K562 (cell line): ENCODE measurements around the gene OR9Q2. TPM values are rescaled to one million over a fixed set of nuclear protein-coding genes. Genes with fewer than 3 reads are reported as not detected.

Source experiments
- ATAC-seq: fragments of 200-7000 bp; cut with Tn5 transposase; 3 replicates; pipeline ENCODE4 v1.9.1; 2020; ENCODE audit warnings: moderate library complexity
- BruUV-seq: library from RNA; stranded (reverse); fragments of 400-500 nt; replicated peaks from 2 replicates; lab custom pipeline; 2021; lab: Mats Ljungman, UMichigan
- CTCF ChIA-PET: fragments of 300-600 bp; formaldehyde crosslinking; extraction: SDS; loops from one replicate; lab custom pipeline; 2021; ENCODE audit warnings: low intra/inter-chr PET ratio; lab: Yijun Ruan, JAX
- POLR2A ChIA-PET: fragments of 300-600, 350-650 bp; sonication (Branson Sonifier 250); formaldehyde crosslinking; extraction: SDS; loops from one replicate; lab custom pipeline; 2021; ENCODE audit warnings: antibody characterized with exemption, inconsistent platforms; lab: Yijun Ruan, JAX
- DNase-seq, 4 experiments: peaks; one replicate each; pipeline versions ENCODE4 v3.0.0 to v3.0.0-alpha.2; 2011 to 2018; ENCODE audit warnings: low spot score in 3 of 4, mixed read lengths in 3 of 4; ENCODE audit errors: extremely low read depth in 1 of 4
- FAIRE-seq: peaks from 2 replicates; lab custom pipeline; 2011; peaks lifted over from hg19 to GRCh38; lab: Jason Lieb, UNC
- H2AFZ ChIP-seq: 2 replicates; pipeline ENCODE4 v1.6.0; 2011; ENCODE audit warnings: low read depth, low read length, control low read depth, inconsistent platforms
- H3K27ac ChIP-seq: fragments of 200-600 bp; 3 replicates; pipeline ENCODE4 v1.8.0; 2011; ENCODE audit warnings: low read depth, mild to moderate bottlenecking, control low read depth, inconsistent platforms, low read length, moderate library complexity, mixed read lengths; ENCODE audit errors: extremely low read depth
- H3K27me3 ChIP-seq, 2 experiments: fragments of 300-600 bp in 1 of 2; 2 replicates in 1 of 2; 3 replicates in 1 of 2; pipeline versions ENCODE4 v1.6.0 to v1.8.0; 2011; ENCODE audit warnings: inconsistent platforms in 2 of 2, low read length in 2 of 2, mild to moderate bottlenecking in 1 of 2, mixed read lengths in 1 of 2, moderate library complexity in 1 of 2; ENCODE audit not compliant: control insufficient read depth in 2 of 2, insufficient read depth in 2 of 2
- H3K36me3 ChIP-seq: fragments of 300-600 bp; 3 replicates; pipeline ENCODE4 v1.8.0; 2011; ENCODE audit warnings: mild to moderate bottlenecking, low read length, inconsistent platforms; ENCODE audit not compliant: control insufficient read depth, insufficient read depth
- H3K4me1 ChIP-seq, 2 experiments: fragments of 200-600 bp in 1 of 2; replicated peaks in 1 of 2; 2 replicates in 1 of 2; 3 replicates in 1 of 2; pipeline versions ENCODE4 v1.5.1 to v1.8.0; 2011; ENCODE audit warnings: inconsistent platforms in 2 of 2, low read length in 2 of 2, mild to moderate bottlenecking in 1 of 2, mixed read lengths in 1 of 2, moderate library complexity in 1 of 2; ENCODE audit not compliant: control insufficient read depth in 2 of 2, insufficient read depth in 2 of 2
- H3K4me2 ChIP-seq: 2 replicates; pipeline ENCODE4 v1.6.1; 2011; ENCODE audit warnings: low read length, control low read depth, inconsistent platforms, mixed read lengths; ENCODE audit not compliant: insufficient read depth
- H3K4me3 ChIP-seq: fragments of 200-600 bp; sonication (generic), shearing (Covaris generic); 2 replicates; pipeline ENCODE4 v1.5.1; 2016; ENCODE audit warnings: control low read depth, inconsistent platforms
- H3K79me2 ChIP-seq: fragments of 200-600 bp; 3 replicates; pipeline ENCODE4 v1.8.0; 2011; ENCODE audit warnings: low read length, inconsistent platforms; ENCODE audit not compliant: control insufficient read depth, insufficient read depth
- H3K9ac ChIP-seq, 2 experiments: 2 replicates each; pipeline versions ENCODE4 v1.6.0 to v1.6.1; 2011; ENCODE audit warnings: low read depth in 2 of 2, low read length in 2 of 2, control low read depth in 1 of 2, inconsistent platforms in 1 of 2, mild to moderate bottlenecking in 1 of 2, mixed read lengths in 1 of 2; ENCODE audit not compliant: insufficient read depth in 1 of 2
- H3K9me1 ChIP-seq: one replicate; pipeline ENCODE4 v1.6.0; 2011; ENCODE audit warnings: inconsistent platforms, mild to moderate bottlenecking, low read length, moderate library complexity; ENCODE audit not compliant: control insufficient read depth, insufficient read depth
- H3K9me3 ChIP-seq: replicated peaks from 2 replicates; pipeline ENCODE4 v1.5.1; 2011; ENCODE audit warnings: low read depth, low read length, inconsistent platforms; ENCODE audit not compliant: control insufficient read depth, insufficient read depth
- H4K20me1 ChIP-seq: replicated peaks from 2 replicates; pipeline ENCODE4 v1.6.1; 2011; ENCODE audit warnings: low read length, inconsistent platforms, mixed read lengths; ENCODE audit not compliant: control insufficient read depth, insufficient read depth
- CAMTA2 ChIP-seq: fragments of 250-450 bp; sonication (Bioruptor Pico); conservative IDR thresholded peaks from 2 replicates; pipeline ENCODE4 v1.5.1; 2022
- KLF13 ChIP-seq: fragments of 450-650 bp; IDR thresholded peaks from 2 replicates; pipeline ENCODE4 v1.6.1; 2016; ENCODE audit warnings: missing genetic modification characterization, low read depth, mild to moderate bottlenecking, missing compliant biosample characterization, moderate library complexity, borderline replicate concordance
- RBM14 ChIP-seq: fragments of 200-400 bp; formaldehyde crosslinking; IDR thresholded peaks from 2 replicates; pipeline ENCODE4 v1.6.1; 2018; ENCODE audit warnings: low read depth, mild to moderate bottlenecking, low read length, moderate library complexity, borderline replicate concordance; ENCODE audit not compliant: insufficient read depth
- RCOR1 ChIP-seq, 2 experiments: IDR thresholded peaks; 2 replicates each; pipeline ENCODE4 v1.6.1; 2012; ENCODE audit warnings: low read depth in 2 of 2, low read length in 2 of 2, borderline replicate concordance in 1 of 2, improper control_type of control experiment in 1 of 2
- RNF2 ChIP-seq: sonication (generic); IDR thresholded peaks from 2 replicates; pipeline ENCODE4 v1.6.1; 2016
- SRSF3 ChIP-seq: fragments of 200-400 bp; formaldehyde crosslinking; IDR thresholded peaks from 2 replicates; pipeline ENCODE4 v1.6.1; 2016; ENCODE audit warnings: mild to moderate bottlenecking, low read length, moderate library complexity; ENCODE audit not compliant: insufficient read depth
- ZKSCAN3 ChIP-seq: fragments of 250-450 bp; sonication (Bioruptor Pico); IDR thresholded peaks from 2 replicates; pipeline ENCODE4 v1.4.0; 2020
- ZNF224 ChIP-seq: sonication (generic); formaldehyde crosslinking; IDR thresholded peaks from 2 replicates; pipeline ENCODE4 v1.8.0; 2022; ENCODE audit warnings: mild to moderate bottlenecking, missing genetic modification reagents
- ZNF75A ChIP-seq: fragments of 450-650 bp; formaldehyde crosslinking; IDR thresholded peaks from 2 replicates; pipeline ENCODE4 v1.4.0; 2020; ENCODE audit warnings: mild to moderate bottlenecking
- WGBS: fragments of 100-300 bp; shearing (Covaris generic); methylation state at CpG from one replicate; pipeline ENCODE4 v1.1.6; 2016; ENCODE audit warnings: low coverage, mixed read lengths; ENCODE audit not compliant: insufficient coverage; ENCODE audit errors: missing lambda C conversion rate; 5-methylcytosine and 5-hydroxymethylcytosine counted together
- in situ Hi-C: fragments of 300-500 bp; cut with MboI; formaldehyde crosslinking; loops from 4 replicates; pipeline ENCODE4 v1.15.0; 2018; ENCODE audit warnings: inconsistent platforms, mixed read lengths
- intact Hi-C: fragments of 100-400 bp; cut with micrococcal nuclease; formaldehyde crosslinking; loops from 2 replicates; pipeline ENCODE4 v1.14.2; 2022
- polyA plus RNA-seq, 8 experiments: library from polyadenylated mRNA; depleted of rRNA in 4 of 8; stranded (reverse) in 5 of 8; unstranded in 3 of 8; fragments of >200 nt; fragmentation: Nextera tagmentation in 2 of 8; fragmentation: Illumina TruSeq in 1 of 8; extraction: Ambion mirVana in 2 of 8; extraction: Trizol in 1 of 8; gene quantifications; 2 replicates each; pipeline versions ENCODE4 v1.2.1 to v1.2.3, GENCODE V29; 2011 to 2014; ENCODE audit warnings: inconsistent platforms in 1 of 8, missing spikeins in 1 of 8
- total RNA-seq, 7 experiments: library from RNA; depleted of rRNA in 6 of 7; stranded (reverse); fragments of >200 nt in 6 of 7; fragmentation: Illumina TruSeq in 2 of 7; extraction: Trizol in 2 of 7; gene quantifications; 2 replicates each; pipeline versions ENCODE4 v1.2.1 to v1.2.3, GENCODE V29; 2011 to 2021; ENCODE audit warnings: low replicate concordance in 1 of 7
- TF ChIP-seq, protein P1 (sequence below): fragments of 250-450 bp; sonication (Bioruptor Pico); IDR thresholded peaks from 2 replicates; pipeline ENCODE4 v1.4.0; 2020; ENCODE audit warnings: mild to moderate bottlenecking, moderate library complexity, borderline replicate concordance
- TF ChIP-seq, protein P2 (sequence below), 2 experiments: fragments of 450-650 bp; IDR thresholded peaks; 2 replicates each; pipeline ENCODE4 v1.6.1; 2018; ENCODE audit warnings: mild to moderate bottlenecking in 2 of 2, low read depth in 1 of 2; ENCODE audit not compliant: partially characterized antibody in 2 of 2

Gene OR9Q2
- total and polyA plus RNA-seq, 9 of the 15 experiments (the other 6 are each of a cell fraction or from before 2014, with no cell fraction given): not detected

DNA sequence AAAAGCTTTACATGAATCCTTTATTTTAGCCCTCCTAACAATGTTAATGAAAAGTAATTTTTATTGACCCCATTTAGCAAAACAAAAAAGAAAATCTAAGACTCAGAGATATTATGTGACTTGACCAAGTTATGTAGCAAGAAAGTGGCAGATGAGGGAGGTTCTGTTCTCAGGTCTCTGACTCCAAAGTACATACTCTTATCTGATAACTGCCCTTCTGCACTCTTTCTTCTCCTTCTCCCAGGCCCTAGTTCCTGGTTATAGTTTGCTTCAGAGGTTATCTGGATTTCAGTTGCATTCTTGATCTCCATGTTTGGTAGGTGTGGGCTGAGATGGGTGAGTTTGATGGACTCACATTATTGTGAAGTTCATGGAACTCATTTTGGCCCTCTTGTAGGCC is 4.5 kb downstream of the OR9Q2 start (continued):
- no peak for TF ChIP-seq ZKSCAN3
- TF ChIP-seq RCOR1 (IDR thresholded peaks at IDR 0.05; ENCODE audit: borderline replicate concordance in 1 of 2, low read depth in 2 of 2, low read length in 2 of 2): no peak
- TF ChIP-seq SRSF3: no peak
- TF ChIP-seq RBM14: no peak
- TF ChIP-seq CAMTA2 (CRISPR knock-in tag): no peak

DNA sequence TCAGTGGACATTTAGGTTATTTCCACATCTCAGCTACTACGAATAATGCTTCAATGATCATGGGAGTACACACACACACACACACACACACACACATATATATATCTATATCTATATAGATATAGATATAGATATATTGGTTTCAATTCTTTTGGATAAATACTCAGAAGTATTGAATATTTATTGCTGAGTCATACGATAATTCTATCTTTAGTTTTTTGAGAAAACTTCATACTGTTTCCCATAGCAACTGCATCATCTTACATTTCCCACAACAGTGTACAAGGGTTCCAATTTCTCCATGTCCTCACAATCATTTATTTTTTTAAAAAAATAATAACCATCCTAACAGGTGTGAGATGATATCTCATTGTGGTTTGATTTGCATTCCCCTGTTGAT is 7.1 kb downstream of the OR9Q2 start:
- CTCF ChIA-PET: no interaction called here
- Histone ChIP-seq H3K9me3 (no peaks in the 10 kb centered on the region; the same call in 1 of the 2 replicates), H3K27ac (no peak overlapping the region), H3K4me2 (no peak overlapping the region), H3K79me2 (no peaks in the 10 kb centered on the region), H3K27me3 (no peaks in the 10 kb centered on the region), H4K20me1 (no peaks in the 10 kb centered on the region), H3K9ac (no peak overlapping the region), H3K36me3 (no peaks in the 10 kb centered on the region), H3K4me3 (no peak overlapping the region), H2AFZ (no peak overlapping the region), H3K4me1 (no peaks in the 10 kb centered on the region), H3K9me1 (no peaks in the 10 kb centered on the region)
- 6% methylated on average over 2 of the region's 2 CpGs for WGBS
- in situ Hi-C loops (no loop called here), intact Hi-C loops (no loop called here)
- no TSS peak for BruUV-seq
- POLR2A ChIA-PET: no interaction called here
- no peak for FAIRE-seq
- no peak for ATAC-seq
- no peak for DNase-seq
- TF ChIP-seq ZNF75A (CRISPR knock-in tag) (no peak), KLF13 (tag) (no peak), ZNF224 (CRISPR knock-in tag) (no peak), RNF2 (no peak)
- TF ChIP-seq, protein P1, sequence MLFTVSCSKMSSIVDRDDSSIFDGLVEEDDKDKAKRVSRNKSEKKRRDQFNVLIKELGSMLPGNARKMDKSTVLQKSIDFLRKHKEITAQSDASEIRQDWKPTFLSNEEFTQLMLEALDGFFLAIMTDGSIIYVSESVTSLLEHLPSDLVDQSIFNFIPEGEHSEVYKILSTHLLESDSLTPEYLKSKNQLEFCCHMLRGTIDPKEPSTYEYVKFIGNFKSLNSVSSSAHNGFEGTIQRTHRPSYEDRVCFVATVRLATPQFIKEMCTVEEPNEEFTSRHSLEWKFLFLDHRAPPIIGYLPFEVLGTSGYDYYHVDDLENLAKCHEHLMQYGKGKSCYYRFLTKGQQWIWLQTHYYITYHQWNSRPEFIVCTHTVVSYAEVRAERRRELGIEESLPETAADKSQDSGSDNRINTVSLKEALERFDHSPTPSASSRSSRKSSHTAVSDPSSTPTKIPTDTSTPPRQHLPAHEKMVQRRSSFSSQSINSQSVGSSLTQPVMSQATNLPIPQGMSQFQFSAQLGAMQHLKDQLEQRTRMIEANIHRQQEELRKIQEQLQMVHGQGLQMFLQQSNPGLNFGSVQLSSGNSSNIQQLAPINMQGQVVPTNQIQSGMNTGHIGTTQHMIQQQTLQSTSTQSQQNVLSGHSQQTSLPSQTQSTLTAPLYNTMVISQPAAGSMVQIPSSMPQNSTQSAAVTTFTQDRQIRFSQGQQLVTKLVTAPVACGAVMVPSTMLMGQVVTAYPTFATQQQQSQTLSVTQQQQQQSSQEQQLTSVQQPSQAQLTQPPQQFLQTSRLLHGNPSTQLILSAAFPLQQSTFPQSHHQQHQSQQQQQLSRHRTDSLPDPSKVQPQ: no peak
- TF ChIP-seq, protein P2, sequence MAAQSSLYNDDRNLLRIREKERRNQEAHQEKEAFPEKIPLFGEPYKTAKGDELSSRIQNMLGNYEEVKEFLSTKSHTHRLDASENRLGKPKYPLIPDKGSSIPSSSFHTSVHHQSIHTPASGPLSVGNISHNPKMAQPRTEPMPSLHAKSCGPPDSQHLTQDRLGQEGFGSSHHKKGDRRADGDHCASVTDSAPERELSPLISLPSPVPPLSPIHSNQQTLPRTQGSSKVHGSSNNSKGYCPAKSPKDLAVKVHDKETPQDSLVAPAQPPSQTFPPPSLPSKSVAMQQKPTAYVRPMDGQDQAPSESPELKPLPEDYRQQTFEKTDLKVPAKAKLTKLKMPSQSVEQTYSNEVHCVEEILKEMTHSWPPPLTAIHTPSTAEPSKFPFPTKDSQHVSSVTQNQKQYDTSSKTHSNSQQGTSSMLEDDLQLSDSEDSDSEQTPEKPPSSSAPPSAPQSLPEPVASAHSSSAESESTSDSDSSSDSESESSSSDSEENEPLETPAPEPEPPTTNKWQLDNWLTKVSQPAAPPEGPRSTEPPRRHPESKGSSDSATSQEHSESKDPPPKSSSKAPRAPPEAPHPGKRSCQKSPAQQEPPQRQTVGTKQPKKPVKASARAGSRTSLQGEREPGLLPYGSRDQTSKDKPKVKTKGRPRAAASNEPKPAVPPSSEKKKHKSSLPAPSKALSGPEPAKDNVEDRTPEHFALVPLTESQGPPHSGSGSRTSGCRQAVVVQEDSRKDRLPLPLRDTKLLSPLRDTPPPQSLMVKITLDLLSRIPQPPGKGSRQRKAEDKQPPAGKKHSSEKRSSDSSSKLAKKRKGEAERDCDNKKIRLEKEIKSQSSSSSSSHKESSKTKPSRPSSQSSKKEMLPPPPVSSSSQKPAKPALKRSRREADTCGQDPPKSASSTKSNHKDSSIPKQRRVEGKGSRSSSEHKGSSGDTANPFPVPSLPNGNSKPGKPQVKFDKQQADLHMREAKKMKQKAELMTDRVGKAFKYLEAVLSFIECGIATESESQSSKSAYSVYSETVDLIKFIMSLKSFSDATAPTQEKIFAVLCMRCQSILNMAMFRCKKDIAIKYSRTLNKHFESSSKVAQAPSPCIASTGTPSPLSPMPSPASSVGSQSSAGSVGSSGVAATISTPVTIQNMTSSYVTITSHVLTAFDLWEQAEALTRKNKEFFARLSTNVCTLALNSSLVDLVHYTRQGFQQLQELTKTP (IDR thresholded peaks at IDR 0.05; ENCODE audit: low read depth in 1 of 2, partially characterized antibody in 2 of 2): no peak
